Peyer's patch (tissue), 4 donors: Measurements from ENCODE around the gene TNS3. TPM values are rescaled to one million over a fixed set of nuclear protein-coding genes. Genes with fewer than 3 reads are reported as not detected.

Experiments used
- DNase-seq, 3 donors: peaks; one replicate each; pipeline ENCODE4 v3.0.0-alpha.2; 2017 to 2019
- H3K27ac ChIP-seq, 4 donors: fragments of 200-600 bp; sonication (generic); one replicate each; pipeline ENCODE4 v1.5.1; 2016 to 2019
- H3K27me3 ChIP-seq, 2 donors: fragments of 200-600 bp; sonication (generic); one replicate each; pipeline ENCODE4 v1.5.1; 2019
- H3K36me3 ChIP-seq, 3 donors: fragments of 200-600 bp; sonication (generic); one replicate each; pipeline ENCODE4 v1.5.1; 2016 to 2019
- H3K4me1 ChIP-seq, 4 donors: fragments of 200-600 bp; sonication (generic); one replicate each; pipeline ENCODE4 v1.5.1; 2016 to 2019
- H3K4me3 ChIP-seq, 4 donors: fragments of 200-600 bp; sonication (generic); 1 replicate in 3 of 4; 2 replicates in 1 of 4; pipeline ENCODE4 v1.5.1; 2016 to 2019; ENCODE audit warnings: mild to moderate bottlenecking in 1 of 4
- H3K9me3 ChIP-seq, 4 donors: fragments of 200-600 bp; sonication (generic); one replicate each; pipeline ENCODE4 v1.5.1; 2016 to 2019; ENCODE audit warnings: mild to moderate bottlenecking in 1 of 4
- CTCF ChIP-seq, 6 experiments: fragments of 450-650 bp in 4 of 6; fragments of 200-600 bp in 2 of 6; sonication (generic) in 1 of 6; IDR thresholded peaks; one replicate each; pipeline ENCODE4 v1.5.1; 2017 to 2019; ENCODE audit warnings: antibody characterized with exemption in 6 of 6, mild to moderate bottlenecking in 3 of 6, moderate library complexity in 1 of 6
- POLR2A ChIP-seq, 2 donors: fragments of 450-650 bp; IDR thresholded peaks; one replicate each; pipeline ENCODE4 v1.5.1; 2017; ENCODE audit warnings: antibody characterized with exemption in 2 of 2, mild to moderate bottlenecking in 2 of 2, moderate library complexity in 2 of 2
- total RNA-seq, 4 donors: library from RNA; depleted of rRNA; stranded (reverse); fragments of >200 nt; gene quantifications; one replicate each; pipeline ENCODE4 v1.1.0, GENCODE V29; 2016

TNS3 gene
- total RNA-seq, 4 donors from 2014 or later = 79.5 to 157 (median 112) TPM

GRCh38 chr7:47345857-47346298 is 236.0 kb downstream of the TNS3 start:
- Histone ChIP-seq H3K4me1 (no peaks in the 10 kb centered on the region), H3K4me3 (no peak overlapping the region), H3K36me3 (peaks cover 0 to 60% (median 0%) of the 10 kb centered on the region in 3 donors), H3K27ac (no peak overlapping the region), H3K27me3 (no peaks in the 10 kb centered on the region), H3K9me3 (no peaks in the 10 kb centered on the region)
- TF ChIP-seq POLR2A (IDR thresholded peaks at IDR 0.05) (no peak), CTCF (IDR thresholded peaks at IDR 0.05) (no peak)
- peak in 1 of 3 donors; percentile 34 for DNase-seq

GRCh38 chr7:47344171-47344955 is 237.5 kb downstream of the TNS3 start:
- DNase-seq = peak in 1 of 3 donors; percentile 34
- no peak overlapping the region for H3K27ac ChIP-seq
- no peaks in the 10 kb centered on the region for H3K9me3 ChIP-seq
- H3K4me1 ChIP-seq = no peaks in the 10 kb centered on the region
- no peaks in the 10 kb centered on the region for H3K27me3 ChIP-seq
- no peak overlapping the region for H3K4me3 ChIP-seq
- H3K36me3 ChIP-seq = peaks cover 0 to 60% (median 0%) of the 10 kb centered on the region in 3 donors
- no peak for TF ChIP-seq CTCF (IDR thresholded peaks at IDR 0.05)
- TF ChIP-seq POLR2A (IDR thresholded peaks at IDR 0.05) = no peak

- Histone ChIP-seq H3K9me3 (no peaks in the 10 kb centered on the region), H3K27me3 (no peaks in the 10 kb centered on the region), H3K4me1 (no peaks in the 10 kb centered on the region), H3K27ac (no peak overlapping the region), H3K4me3 (no peak overlapping the region), H3K36me3 (peaks cover 0 to 57% (median 0%) of the 10 kb centered on the region in 3 donors)
- TF ChIP-seq CTCF (IDR thresholded peaks at IDR 0.05) (no peak), POLR2A (IDR thresholded peaks at IDR 0.05) (no peak)
- DNase-seq = no peak
Observed at GRCh38 chr7:47343061-47343455, 238.9 kb downstream of the TNS3 start.

- TF ChIP-seq CTCF (IDR thresholded peaks at IDR 0.05) (no peak), POLR2A (IDR thresholded peaks at IDR 0.05) (no peak)
- Histone ChIP-seq H3K27me3 (no peaks in the 10 kb centered on the region), H3K36me3 (peaks cover 0 to 51% (median 0%) of the 10 kb centered on the region in 3 donors), H3K27ac (no peak overlapping the region), H3K4me1 (no peaks in the 10 kb centered on the region), H3K4me3 (no peak overlapping the region), H3K9me3 (no peaks in the 10 kb centered on the region)
- DNase-seq = no peak
Observed at GRCh38 chr7:47342296-47343060, 239.4 kb downstream of the TNS3 start.

GRCh38 chr7:47340517-47340916 is 241.4 kb downstream of the TNS3 start:
- DNase-seq = no peak
- Histone ChIP-seq H3K36me3 (peaks cover 0 to 36% (median 0%) of the 10 kb centered on the region in 3 donors), H3K4me3 (no peak overlapping the region), H3K27me3 (no peaks in the 10 kb centered on the region), H3K9me3 (no peaks in the 10 kb centered on the region), H3K4me1 (no peaks in the 10 kb centered on the region), H3K27ac (no peak overlapping the region)
- TF ChIP-seq CTCF (IDR thresholded peaks at IDR 0.05) (no peak), POLR2A (IDR thresholded peaks at IDR 0.05) (no peak)
